CD4-positive, alpha-beta T cell (primary cell): Measurements from ENCODE around the gene CRYL1. TPM values are rescaled to one million over a fixed set of nuclear protein-coding genes. Genes with fewer than 3 reads are reported as not detected.
A peak's percentile ranks its signal among the peaks of the same experiment; 100 is the strongest.

Experiments
- ATAC-seq: fragments of 200-7000 bp; cut with Tn5 transposase; one replicate; pipeline ENCODE4 v1.10.0; 2022; ENCODE audit warnings: mild to moderate bottlenecking; ENCODE audit not compliant: poor library complexity
- CTCF ChIA-PET: fragments of 350-600 bp; sonication (Branson Sonifier 250); formaldehyde crosslinking; loops from one replicate; lab custom pipeline; 2021; ENCODE audit warnings: antibody characterized with exemption, inconsistent platforms; lab: Charles Lee
- POLR2A ChIA-PET: fragments of 350-600 bp; sonication (Branson Sonifier 250); formaldehyde crosslinking; loops from one replicate; lab custom pipeline; 2021; ENCODE audit warnings: antibody characterized with exemption, inconsistent platforms; lab: Charles Lee
- DNase-seq, 14 experiments: peaks; one replicate each; pipeline ENCODE4 v3.0.0-alpha.2; 2013 to 2020; ENCODE audit warnings: mixed read lengths in 2 of 14
- H3K27ac ChIP-seq, 2 donors: one replicate each; pipeline versions ENCODE4 v1.5.1 to v1.7.0; 2013; ENCODE audit warnings: low read length in 2 of 2, low read depth in 1 of 2, mild to moderate bottlenecking in 1 of 2
- H3K27me3 ChIP-seq, 2 experiments: 1 replicate in 1 of 2; 2 replicates in 1 of 2; pipeline versions ENCODE4 v1.6.1 to v1.7.0; 2013; ENCODE audit warnings: low read length in 2 of 2, control low read depth in 1 of 2, mild to moderate bottlenecking in 1 of 2, moderate library complexity in 1 of 2; ENCODE audit not compliant: insufficient read depth in 2 of 2, control insufficient read depth in 1 of 2
- H3K36me3 ChIP-seq: one replicate; pipeline ENCODE4 v1.6.1; 2013; ENCODE audit warnings: low read length, control low read depth; ENCODE audit not compliant: insufficient read depth
- H3K4me1 ChIP-seq: one replicate; pipeline ENCODE4 v1.6.1; 2013; ENCODE audit warnings: low read length, control low read depth; ENCODE audit not compliant: insufficient read depth
- H3K4me3 ChIP-seq: one replicate; pipeline ENCODE4 v1.5.1; 2013; ENCODE audit warnings: mild to moderate bottlenecking, low read length, moderate library complexity
- H3K9me3 ChIP-seq, 2 experiments: 1 replicate in 1 of 2; 2 replicates in 1 of 2; pipeline versions ENCODE4 v1.6.1 to v1.7.0; 2013; ENCODE audit warnings: low read length in 2 of 2, mild to moderate bottlenecking in 2 of 2, control low read depth in 1 of 2, moderate library complexity in 1 of 2; ENCODE audit not compliant: control insufficient read depth in 1 of 2, insufficient read depth in 1 of 2
- H3K27ac Mint-ChIP-seq: one replicate; pipeline ENCODE4 v1.8.0; 2020; ENCODE audit warnings: mixed read lengths
- H3K27me3 Mint-ChIP-seq: one replicate; pipeline ENCODE4 v1.8.0; 2021; ENCODE audit warnings: mixed read lengths
- H3K36me3 Mint-ChIP-seq: one replicate; pipeline ENCODE4 v1.8.0; 2021; ENCODE audit warnings: low read depth, mixed read lengths
- H3K4me1 Mint-ChIP-seq: one replicate; pipeline ENCODE4 v1.8.0; 2021; ENCODE audit warnings: low read depth, mixed read lengths
- H3K4me3 Mint-ChIP-seq: one replicate; pipeline ENCODE4 v1.8.0; 2020; ENCODE audit warnings: mild to moderate bottlenecking, mixed read lengths
- H3K9me3 Mint-ChIP-seq: one replicate; pipeline ENCODE4 v1.8.0; 2020; ENCODE audit warnings: mixed read lengths
- CTCF ChIP-seq: fragments of 200-600 bp; IDR thresholded peaks from one replicate; pipeline ENCODE4 v1.8.0; 2022; ENCODE audit warnings: antibody characterized with exemption, mild to moderate bottlenecking
- intact Hi-C, 2 experiments: fragments of 100-400 bp; cut with DNase I in 1 of 2; cut with micrococcal nuclease in 1 of 2; formaldehyde crosslinking; loops; one replicate each; pipeline versions ENCODE4 v1.15.1 to v1.9.0; 2023 to 2025; cut with DNase I, micrococcal nuclease
- total RNA-seq, 174 experiments: library from RNA in 2 of 174; stranded (reverse) in 2 of 174; gene quantifications; one replicate each; pipeline ENCODE4 v1.2.3 and lab custom pipeline; 2021 to 2026

CRYL1 gene
- total RNA-seq, 2 experiments from 2014 or later: 7.9 to 8.0 TPM

- DNase-seq (no peak), ATAC-seq (no peak)
- Mint-ChIP-seq H3K9me3 (peaks cover 4% of the 10 kb centered on the region), H3K36me3 (peaks cover 17% of the 10 kb centered on the region), H3K27ac (peak overlapping the region; percentile 3), H3K4me3 (no peak overlapping the region), H3K4me1 (peaks cover 13% of the 10 kb centered on the region), H3K27me3 (no peaks in the 10 kb centered on the region)
- Histone ChIP-seq H3K27me3 (no peaks in the 10 kb centered on the region), H3K4me3 (no peak overlapping the region), H3K36me3 (no peaks in the 10 kb centered on the region), H3K27ac (no peak overlapping the region), H3K9me3 (peaks cover 0 to 3% of the 10 kb centered on the region in 2 experiments), H3K4me1 (peaks cover 4% of the 10 kb centered on the region)
- no peak for TF ChIP-seq CTCF
- CTCF ChIA-PET: interaction anchor here (1.5 kb wide), 1 partner anchor 10 kb away, joined by 3 read pairs; no protein-coding TSS in a partner anchor
- intact Hi-C loops: no loop called here
- POLR2A ChIA-PET: interaction anchor here (1.1 to 1.2 kb wide), 2 partner anchors 30 to 34 kb away, joined by 3 to 6 read pairs; no protein-coding TSS in a partner anchor
These were observed 83.3 kb downstream of the CRYL1 start for GRCh38 chr13:20442375-20442774.

- CTCF ChIA-PET: interaction anchor here (1.5 kb wide), 1 partner anchor 10 kb away, joined by 3 read pairs; no protein-coding TSS in a partner anchor
- H3K36me3 ChIP-seq: no peaks in the 10 kb centered on the region
- Mint-ChIP-seq H3K27me3 (no peaks in the 10 kb centered on the region), H3K4me3 (no peak overlapping the region), H3K9me3 (no peaks in the 10 kb centered on the region), H3K36me3 (peaks cover 15% of the 10 kb centered on the region), H3K4me1 (peaks cover 13% of the 10 kb centered on the region), H3K27ac (peak overlapping the region; percentile 3)
- DNase-seq (no peak), ATAC-seq (no peak)
- no peak for TF ChIP-seq CTCF
- no peak overlapping the region for H3K4me3 ChIP-seq
- H3K27ac ChIP-seq: no peak overlapping the region
- H3K9me3 ChIP-seq: no peaks in the 10 kb centered on the region
- no peaks in the 10 kb centered on the region for H3K27me3 ChIP-seq
- peaks cover 4% of the 10 kb centered on the region for H3K4me1 ChIP-seq
- intact Hi-C loops: no loop called here
- POLR2A ChIA-PET: interaction anchor here (1.1 to 1.2 kb wide), 3 partner anchors 30 to 35 kb away, joined by 3 to 6 read pairs (median 5); no protein-coding TSS in a partner anchor
These were observed 83.8 kb downstream of the CRYL1 start for GRCh38 chr13:20441879-20442278.

GRCh38 chr13:20441056-20441455, 84.6 kb downstream of the CRYL1 start:
- Histone ChIP-seq H3K4me1 (peaks cover 4% of the 10 kb centered on the region), H3K9me3 (no peaks in the 10 kb centered on the region), H3K27me3 (no peaks in the 10 kb centered on the region), H3K36me3 (no peaks in the 10 kb centered on the region), H3K27ac (no peak overlapping the region), H3K4me3 (no peak overlapping the region)
- ATAC-seq (no peak), DNase-seq (no peak)
- TF ChIP-seq CTCF: no peak
- Mint-ChIP-seq H3K4me3 (no peak overlapping the region), H3K36me3 (peaks cover 15% of the 10 kb centered on the region), H3K9me3 (no peaks in the 10 kb centered on the region), H3K4me1 (peaks cover 13% of the 10 kb centered on the region), H3K27me3 (no peaks in the 10 kb centered on the region), H3K27ac (no peak overlapping the region)
- intact Hi-C loops: no loop called here
- POLR2A ChIA-PET: interaction anchor here (1.1 kb wide), 1 partner anchor 35 kb away, joined by 5 read pairs; no protein-coding TSS in a partner anchor
- CTCF ChIA-PET: no interaction called here
